NT2/D1 (cell line): ENCODE measurements around the gene CARD11.

Source experiments
- SUZ12 ChIP-seq: IDR thresholded peaks from 2 replicates; pipeline ENCODE4 v1.6.1; 2011; ENCODE audit not compliant: insufficient read length, insufficient read depth; ENCODE audit errors: extremely low read depth
- YY1 ChIP-seq: IDR thresholded peaks from 2 replicates; pipeline ENCODE4 v1.6.1; 2011; ENCODE audit not compliant: insufficient read length, insufficient read depth
- ZNF274 ChIP-seq: IDR thresholded peaks from 2 replicates; pipeline ENCODE4 v1.6.1; 2011; ENCODE audit warnings: mild to moderate bottlenecking, low read depth, low read length

GRCh38 chr7:2884161-2884560, 159.5 kb downstream of the CARD11 start:
- TF ChIP-seq YY1 (no peak), SUZ12 (no peak), ZNF274 (no peak)
